ENCODE data around the gene SGSM2.

GRCh38 chr17:2419486-2419885 lies 82.2 kb downstream of the SGSM2 start:
- TF ChIP-seq, protein P1, sequence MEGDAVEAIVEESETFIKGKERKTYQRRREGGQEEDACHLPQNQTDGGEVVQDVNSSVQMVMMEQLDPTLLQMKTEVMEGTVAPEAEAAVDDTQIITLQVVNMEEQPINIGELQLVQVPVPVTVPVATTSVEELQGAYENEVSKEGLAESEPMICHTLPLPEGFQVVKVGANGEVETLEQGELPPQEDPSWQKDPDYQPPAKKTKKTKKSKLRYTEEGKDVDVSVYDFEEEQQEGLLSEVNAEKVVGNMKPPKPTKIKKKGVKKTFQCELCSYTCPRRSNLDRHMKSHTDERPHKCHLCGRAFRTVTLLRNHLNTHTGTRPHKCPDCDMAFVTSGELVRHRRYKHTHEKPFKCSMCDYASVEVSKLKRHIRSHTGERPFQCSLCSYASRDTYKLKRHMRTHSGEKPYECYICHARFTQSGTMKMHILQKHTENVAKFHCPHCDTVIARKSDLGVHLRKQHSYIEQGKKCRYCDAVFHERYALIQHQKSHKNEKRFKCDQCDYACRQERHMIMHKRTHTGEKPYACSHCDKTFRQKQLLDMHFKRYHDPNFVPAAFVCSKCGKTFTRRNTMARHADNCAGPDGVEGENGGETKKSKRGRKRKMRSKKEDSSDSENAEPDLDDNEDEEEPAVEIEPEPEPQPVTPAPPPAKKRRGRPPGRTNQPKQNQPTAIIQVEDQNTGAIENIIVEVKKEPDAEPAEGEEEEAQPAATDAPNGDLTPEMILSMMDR (IDR thresholded peaks at IDR 0.05; ENCODE audit: control extremely low read depth in 1 of 3, insufficient read depth in 1 of 3, low read depth in 1 of 3, low read length in 3 of 3) = no peak
- TF ChIP-seq SIN3A (conservative IDR thresholded peaks at IDR 0.05 in 1 of 2, IDR thresholded peaks at IDR 0.05 in 1 of 2; ENCODE audit: low read depth in 1 of 2, low read length in 2 of 2) (no peak), MAFK (IDR thresholded peaks at IDR 0.05; ENCODE audit: low read depth, low read length) (no peak), POLR2A (IDR thresholded peaks at IDR 0.05; ENCODE audit: control extremely low read depth in 1 of 2, low read depth in 2 of 2, low read length in 2 of 2) (no peak), CREB1 (IDR thresholded peaks at IDR 0.05) (no peak), KDM5A (IDR thresholded peaks at IDR 0.05; ENCODE audit: low read length) (no peak), EZH2 (IDR thresholded peaks at IDR 0.05; ENCODE audit: low read depth, low read length, severe bottlenecking) (no peak)

Measured in H1 (cell line).